Mucosa of stomach (tissue), 1 donor: ENCODE data around the gene ZNF543.
"Not testable (repeated sequence)": the region's sequence is repeated elsewhere in the genome, so short reads cannot be mapped to it uniquely, and the experiment has no call there.

Source experiments
- H3K27me3 ChIP-seq: one replicate; pipeline ENCODE4 v1.7.0; 2013; ENCODE audit warnings: mild to moderate bottlenecking, low read length; ENCODE audit not compliant: control insufficient read depth, insufficient read depth
- H3K36me3 ChIP-seq: one replicate; pipeline ENCODE4 v1.7.0; 2013; ENCODE audit warnings: low read length; ENCODE audit not compliant: control insufficient read depth, insufficient read depth
- H3K4me1 ChIP-seq: one replicate; pipeline ENCODE4 v1.7.0; 2013; ENCODE audit warnings: mild to moderate bottlenecking, low read length; ENCODE audit not compliant: control insufficient read depth, insufficient read depth
- H3K4me3 ChIP-seq: one replicate; pipeline ENCODE4 v1.7.0; 2013; ENCODE audit warnings: low read length
- H3K9ac ChIP-seq: one replicate; pipeline ENCODE4 v1.7.0; 2013; ENCODE audit warnings: mild to moderate bottlenecking, low read length, moderate library complexity
- H3K9me3 ChIP-seq: one replicate; pipeline ENCODE4 v1.7.0; 2013; ENCODE audit warnings: mild to moderate bottlenecking, low read length, moderate library complexity; ENCODE audit not compliant: control insufficient read depth
- donor health status: Pancreatic carcinoma.

The ZNF543 gene

DNA sequence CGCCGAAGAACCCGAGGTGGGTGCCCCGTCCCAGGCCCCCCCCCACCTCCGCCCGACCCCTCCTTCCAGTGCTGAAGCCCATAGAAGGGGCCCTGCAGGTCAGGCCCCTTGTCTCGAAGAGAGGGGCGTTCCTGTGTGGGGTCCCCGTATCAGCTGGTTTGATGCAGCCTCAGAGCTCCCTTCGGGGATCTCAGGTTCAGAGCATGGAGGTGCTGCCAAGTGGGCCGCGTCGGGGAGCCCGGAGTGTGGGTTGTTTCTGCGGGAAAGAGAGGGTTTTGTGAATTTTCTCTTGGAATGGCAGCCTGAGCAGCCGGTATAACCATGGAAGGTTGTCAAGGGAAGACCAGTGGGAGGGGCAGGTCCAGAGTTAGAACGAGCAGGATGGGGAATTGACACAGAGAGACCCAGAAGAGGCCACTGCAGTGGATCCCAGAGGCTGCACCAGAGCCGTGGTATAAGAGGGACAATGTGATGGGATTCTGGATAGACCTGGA is 43.5 kb downstream of the ZNF543 start:
- Histone ChIP-seq H3K9me3 (no peaks in the 10 kb centered on the region), H3K9ac (peak overlapping the region; percentile 76), H3K4me3 (peak overlapping the region; percentile 80), H3K36me3 (no peaks in the 10 kb centered on the region), H3K27me3 (no peaks in the 10 kb centered on the region), H3K4me1 (peaks cover 4% of the 10 kb centered on the region)

DNA sequence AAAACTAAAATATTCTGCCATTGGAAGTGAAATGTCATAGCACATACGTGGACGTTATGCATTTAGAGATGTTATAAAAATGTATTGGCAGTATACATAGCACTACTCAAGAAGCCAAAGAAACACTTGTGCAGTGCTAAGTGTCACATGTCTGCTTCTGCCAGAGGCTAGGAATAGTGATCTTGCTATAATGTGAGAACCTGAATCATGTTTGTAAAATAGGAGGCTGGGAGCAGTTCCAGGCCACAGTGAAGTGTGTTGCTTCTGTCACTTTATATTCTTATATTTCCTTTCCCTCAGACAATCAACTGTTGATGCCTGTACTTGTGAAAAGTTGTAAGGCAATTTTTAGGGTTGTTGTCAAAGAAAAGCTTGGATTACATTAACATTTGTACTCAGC is 46.5 kb downstream of the ZNF543 start:
- peaks cover 1% of the 10 kb centered on the region for H3K36me3 ChIP-seq
- peaks cover 4% of the 10 kb centered on the region for H3K4me1 ChIP-seq
- H3K4me3 ChIP-seq: no peak overlapping the region
- H3K27me3 ChIP-seq: no peaks in the 10 kb centered on the region
- H3K9me3 ChIP-seq: no peaks in the 10 kb centered on the region
- H3K9ac ChIP-seq: no peak overlapping the region

GRCh38 chr19:57374179-57374578 is 53.9 kb downstream of the ZNF543 start:
- H3K27me3 ChIP-seq: no peaks in the 10 kb centered on the region
- no peak overlapping the region for H3K9ac ChIP-seq
- H3K4me3 ChIP-seq: no peak overlapping the region
- peaks cover 19% of the 10 kb centered on the region for H3K36me3 ChIP-seq
- H3K4me1 ChIP-seq: no peaks in the 10 kb centered on the region
- H3K9me3 ChIP-seq: peaks cover 12% of the 10 kb centered on the region

GRCh38 chr19:57374647-57375046 is 54.4 kb downstream of the ZNF543 start:
- peaks cover 12% of the 10 kb centered on the region for H3K9me3 ChIP-seq
- not testable (repeated sequence) for H3K9ac ChIP-seq, H3K4me3 ChIP-seq, H3K27me3 ChIP-seq, H3K4me1 ChIP-seq
- peaks cover 19% of the 10 kb centered on the region for H3K36me3 ChIP-seq

- Histone ChIP-seq H3K9ac (no peak overlapping the region), H3K27me3 (no peaks in the 10 kb centered on the region), H3K4me3 (no peak overlapping the region), H3K4me1 (no peaks in the 10 kb centered on the region), H3K9me3 (peaks cover 12% of the 10 kb centered on the region), H3K36me3 (peaks cover 19% of the 10 kb centered on the region)
Observed at GRCh38 chr19:57376151-57376550, 55.9 kb downstream of the ZNF543 start.

DNA sequence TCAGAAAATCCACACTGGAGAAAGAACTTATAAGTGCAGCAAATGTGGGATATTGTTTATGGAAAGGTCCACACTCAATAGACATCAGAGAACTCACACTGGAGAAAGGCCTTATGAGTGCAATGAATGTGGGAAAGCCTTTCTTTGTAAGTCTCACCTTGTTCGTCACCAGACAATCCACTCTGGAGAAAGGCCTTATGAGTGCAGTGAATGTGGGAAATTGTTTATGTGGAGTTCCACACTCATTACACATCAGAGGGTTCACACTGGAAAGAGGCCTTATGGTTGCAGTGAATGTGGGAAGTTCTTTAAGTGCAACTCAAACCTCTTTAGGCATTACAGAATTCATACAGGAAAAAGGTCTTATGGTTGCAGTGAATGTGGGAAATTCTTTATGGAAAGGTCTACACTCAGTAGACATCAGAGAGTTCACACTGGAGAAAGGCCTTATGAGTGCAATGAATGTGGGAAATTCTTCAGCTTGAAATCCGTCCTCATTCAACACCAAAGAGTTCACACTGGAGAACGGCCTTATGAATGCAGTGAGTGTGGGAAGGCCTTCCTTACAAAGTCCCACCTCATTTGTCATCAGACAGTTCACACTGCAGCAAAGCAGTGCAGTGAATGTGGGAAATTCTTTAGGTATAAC is 57.4 kb downstream of the ZNF543 start:
- Histone ChIP-seq H3K4me1 (no peaks in the 10 kb centered on the region), H3K36me3 (peaks cover 13% of the 10 kb centered on the region), H3K9me3 (peaks cover 12% of the 10 kb centered on the region), H3K4me3 (no peak overlapping the region), H3K9ac (no peak overlapping the region), H3K27me3 (no peaks in the 10 kb centered on the region)
